HG03521 (cell line): Measurements from ENCODE around the gene TCF12.

Source experiments
- ATAC-seq: cut with Tn5 transposase; IDR thresholded peaks from one replicate; pipeline ENCODE4 v1.9.1; 2021; ENCODE audit warnings: mild to moderate bottlenecking, moderate library complexity; ENCODE audit not compliant: unreplicated experiment

TCF12 gene

GRCh38 chr15:56918046-56918938 is at the start of gene TCF12:
Gene TCF12, plus strand, starts transcription at chr15:56918644. Its CDS starts 1,270 bp downstream, at chr15:56919914.
- peak; percentile 70 for ATAC-seq

- no peak for ATAC-seq
Measured at GRCh38 chr15:56869573-56869972, 48.9 kb upstream of the TCF12 start.

- no peak for ATAC-seq
Measured at GRCh38 chr15:56871185-56871584, 47.3 kb upstream of the TCF12 start.

GRCh38 chr15:56871867-56872266 is 46.6 kb upstream of the TCF12 start:
- ATAC-seq = no peak

GRCh38 chr15:56877255-56877970 is 41.0 kb upstream of the TCF12 start:
- ATAC-seq = no peak

- ATAC-seq = no peak
Measured at GRCh38 chr15:56879502-56879901, 38.9 kb upstream of the TCF12 start.

- no peak for ATAC-seq
Measured at GRCh38 chr15:56883088-56883487, 35.4 kb upstream of the TCF12 start.

- ATAC-seq = no peak
Measured at GRCh38 chr15:56886363-56886931, 32.0 kb upstream of the TCF12 start.

GRCh38 chr15:56886932-56887781 is 31.3 kb upstream of the TCF12 start:
- ATAC-seq = peak; percentile 79

GRCh38 chr15:56887782-56888438 is 30.5 kb upstream of the TCF12 start:
- no peak for ATAC-seq

- ATAC-seq = no peak
Measured at GRCh38 chr15:56890038-56890437, 28.4 kb upstream of the TCF12 start.

- no peak for ATAC-seq
Measured at GRCh38 chr15:56891852-56892440, 26.5 kb upstream of the TCF12 start.

GRCh38 chr15:56892659-56893363 is 25.6 kb upstream of the TCF12 start:
- no peak for ATAC-seq

- ATAC-seq = no peak
Measured at GRCh38 chr15:56893364-56893678, 25.1 kb upstream of the TCF12 start.

GRCh38 chr15:56894601-56895000 is 23.8 kb upstream of the TCF12 start:
- ATAC-seq = no peak

GRCh38 chr15:56901931-56902330 is 16.5 kb upstream of the TCF12 start:
- ATAC-seq = no peak

GRCh38 chr15:56906766-56907165 is 11.7 kb upstream of the TCF12 start:
- ATAC-seq = no peak

GRCh38 chr15:56910801-56911200 is 7.6 kb upstream of the TCF12 start:
- no peak for ATAC-seq

GRCh38 chr15:56913241-56913640 is 5.2 kb upstream of the TCF12 start:
- ATAC-seq = no peak
